Measurements from ENCODE around the gene FCAMR. TPM values are rescaled to one million over a fixed set of nuclear protein-coding genes. Genes with fewer than 3 reads are reported as not detected.
A peak's percentile ranks its signal among the peaks of the same experiment; 100 is the strongest.

Gene FCAMR
- total RNA-seq, 1 experiment from 2014 or later: not detected

DNA sequence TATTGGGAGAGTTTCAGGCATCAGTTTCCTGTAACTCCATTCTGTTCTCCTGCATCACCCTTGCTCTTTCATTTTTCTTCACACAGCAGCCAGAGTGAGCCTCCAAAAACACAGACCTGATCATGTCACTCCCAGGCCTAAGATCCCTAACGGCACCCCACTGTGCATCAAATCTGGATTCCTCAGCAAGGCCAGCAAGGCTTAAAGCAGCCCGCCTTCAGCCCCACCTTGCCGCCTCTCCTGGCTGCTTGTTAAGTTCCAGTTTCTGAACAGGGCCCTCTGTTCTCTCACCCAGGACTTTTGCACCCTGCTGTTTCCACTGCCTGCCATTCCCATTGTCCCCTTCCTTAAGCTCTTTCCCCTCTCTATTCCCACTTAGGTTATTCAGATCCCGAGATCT is 33.0 kb upstream of the FCAMR start:
- peaks cover 3% of the 10 kb centered on the region; the same call in 1 of the 2 replicates for H3K9me3 Mint-ChIP-seq
- POLR2A ChIA-PET: no interaction called here
- peaks cover 2% of the 10 kb centered on the region; the same call in 1 of the 2 replicates for H3K27me3 Mint-ChIP-seq (ENCODE audit: low read depth)
- ATAC-seq (peak; percentile 9; the same call in 1 of the 2 replicates), DNase-seq (ENCODE audit: low spot score) (peak; percentile 32)
- H3K4me1 Mint-ChIP-seq: peaks cover 18% of the 10 kb centered on the region
- CTCF ChIA-PET: interaction anchor here (1.0 to 1.9 kb wide), 4 partner anchors 11 to 71 kb away, joined by 3 to 6 read pairs (median 4); partner anchors contain the start of gene C1orf116
- H3K36me3 Mint-ChIP-seq: no peaks in the 10 kb centered on the region
- no peak overlapping the region for H3K4me3 Mint-ChIP-seq
- no peak overlapping the region for H3K27ac Mint-ChIP-seq
- TF ChIP-seq TEAD4 (CRISPR knock-in tag; IDR thresholded peaks at IDR 0.05): no peak
- TF ChIP-seq TP53 (CRISPR knock-in tag; IDR thresholded peaks at IDR 0.05): no peak
- TF ChIP-seq ELF4 (CRISPR knock-in tag; IDR thresholded peaks at IDR 0.05; ENCODE audit: low read depth): no peak
- TF ChIP-seq ZNF232 (CRISPR knock-in tag; IDR thresholded peaks at IDR 0.05): no peak
- no peak for TF ChIP-seq ZNF138 (CRISPR knock-in tag; conservative IDR thresholded peaks at IDR 0.05)
- TF ChIP-seq, protein P1, sequence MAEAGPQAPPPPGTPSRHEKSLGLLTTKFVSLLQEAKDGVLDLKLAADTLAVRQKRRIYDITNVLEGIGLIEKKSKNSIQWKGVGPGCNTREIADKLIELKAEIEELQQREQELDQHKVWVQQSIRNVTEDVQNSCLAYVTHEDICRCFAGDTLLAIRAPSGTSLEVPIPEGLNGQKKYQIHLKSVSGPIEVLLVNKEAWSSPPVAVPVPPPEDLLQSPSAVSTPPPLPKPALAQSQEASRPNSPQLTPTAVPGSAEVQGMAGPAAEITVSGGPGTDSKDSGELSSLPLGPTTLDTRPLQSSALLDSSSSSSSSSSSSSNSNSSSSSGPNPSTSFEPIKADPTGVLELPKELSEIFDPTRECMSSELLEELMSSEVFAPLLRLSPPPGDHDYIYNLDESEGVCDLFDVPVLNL (CRISPR knock-in tag; IDR thresholded peaks at IDR 0.05; ENCODE audit: borderline replicate concordance, low read depth): no peak
- TF ChIP-seq CBFB (CRISPR knock-in tag; IDR thresholded peaks at IDR 0.05; ENCODE audit: low read depth): no peak
- TF ChIP-seq RORB (CRISPR knock-in tag; IDR thresholded peaks at IDR 0.05): no peak
- no peak for TF ChIP-seq SOX15 (CRISPR knock-in tag; IDR thresholded peaks at IDR 0.05)
- no peak for TF ChIP-seq PRRX2 (CRISPR knock-in tag; IDR thresholded peaks at IDR 0.05)
- no peak for TF ChIP-seq OVOL2 (CRISPR knock-in tag; IDR thresholded peaks at IDR 0.05; ENCODE audit: borderline replicate concordance)
- no peak for TF ChIP-seq FOXK1 (CRISPR knock-in tag; IDR thresholded peaks at IDR 0.05)

DNA sequence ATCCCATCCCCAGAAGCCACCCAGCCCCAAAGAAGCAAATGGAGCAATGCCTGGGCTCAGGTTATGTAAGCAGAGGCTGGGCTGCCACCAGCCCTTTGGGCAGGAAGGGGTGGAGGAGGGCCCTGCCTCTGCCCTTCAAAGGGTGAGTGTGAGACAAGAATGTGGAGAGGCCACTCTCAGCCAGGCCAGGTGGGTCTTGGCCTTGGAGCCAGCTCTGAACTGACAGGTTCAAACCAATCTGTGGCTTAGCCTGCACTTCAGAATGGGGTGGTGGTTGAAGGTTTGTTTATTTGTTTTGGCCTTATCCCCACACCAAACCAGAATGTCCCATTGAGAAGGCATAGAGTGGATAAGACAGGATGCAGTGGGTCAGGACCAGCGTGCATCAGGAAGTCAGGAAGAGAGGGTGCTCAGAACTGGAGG is 32.5 kb upstream of the FCAMR start:
- Mint-ChIP-seq H3K36me3 (no peaks in the 10 kb centered on the region), H3K4me1 (peaks cover 18% of the 10 kb centered on the region), H3K27me3 (ENCODE audit: low read depth) (peaks cover 2% of the 10 kb centered on the region; the same call in 1 of the 2 replicates), H3K27ac (no peak overlapping the region), H3K4me3 (no peak overlapping the region), H3K9me3 (peaks cover 3% of the 10 kb centered on the region; the same call in 1 of the 2 replicates)
- TF ChIP-seq SMAD4 (CRISPR knock-in tag; IDR thresholded peaks at IDR 0.05): no peak
- TF ChIP-seq, protein P2, sequence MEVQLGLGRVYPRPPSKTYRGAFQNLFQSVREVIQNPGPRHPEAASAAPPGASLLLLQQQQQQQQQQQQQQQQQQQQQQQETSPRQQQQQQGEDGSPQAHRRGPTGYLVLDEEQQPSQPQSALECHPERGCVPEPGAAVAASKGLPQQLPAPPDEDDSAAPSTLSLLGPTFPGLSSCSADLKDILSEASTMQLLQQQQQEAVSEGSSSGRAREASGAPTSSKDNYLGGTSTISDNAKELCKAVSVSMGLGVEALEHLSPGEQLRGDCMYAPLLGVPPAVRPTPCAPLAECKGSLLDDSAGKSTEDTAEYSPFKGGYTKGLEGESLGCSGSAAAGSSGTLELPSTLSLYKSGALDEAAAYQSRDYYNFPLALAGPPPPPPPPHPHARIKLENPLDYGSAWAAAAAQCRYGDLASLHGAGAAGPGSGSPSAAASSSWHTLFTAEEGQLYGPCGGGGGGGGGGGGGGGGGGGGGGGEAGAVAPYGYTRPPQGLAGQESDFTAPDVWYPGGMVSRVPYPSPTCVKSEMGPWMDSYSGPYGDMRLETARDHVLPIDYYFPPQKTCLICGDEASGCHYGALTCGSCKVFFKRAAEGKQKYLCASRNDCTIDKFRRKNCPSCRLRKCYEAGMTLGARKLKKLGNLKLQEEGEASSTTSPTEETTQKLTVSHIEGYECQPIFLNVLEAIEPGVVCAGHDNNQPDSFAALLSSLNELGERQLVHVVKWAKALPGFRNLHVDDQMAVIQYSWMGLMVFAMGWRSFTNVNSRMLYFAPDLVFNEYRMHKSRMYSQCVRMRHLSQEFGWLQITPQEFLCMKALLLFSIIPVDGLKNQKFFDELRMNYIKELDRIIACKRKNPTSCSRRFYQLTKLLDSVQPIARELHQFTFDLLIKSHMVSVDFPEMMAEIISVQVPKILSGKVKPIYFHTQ (CRISPR knock-in tag; IDR thresholded peaks at IDR 0.05): no peak
- TF ChIP-seq, protein P3, sequence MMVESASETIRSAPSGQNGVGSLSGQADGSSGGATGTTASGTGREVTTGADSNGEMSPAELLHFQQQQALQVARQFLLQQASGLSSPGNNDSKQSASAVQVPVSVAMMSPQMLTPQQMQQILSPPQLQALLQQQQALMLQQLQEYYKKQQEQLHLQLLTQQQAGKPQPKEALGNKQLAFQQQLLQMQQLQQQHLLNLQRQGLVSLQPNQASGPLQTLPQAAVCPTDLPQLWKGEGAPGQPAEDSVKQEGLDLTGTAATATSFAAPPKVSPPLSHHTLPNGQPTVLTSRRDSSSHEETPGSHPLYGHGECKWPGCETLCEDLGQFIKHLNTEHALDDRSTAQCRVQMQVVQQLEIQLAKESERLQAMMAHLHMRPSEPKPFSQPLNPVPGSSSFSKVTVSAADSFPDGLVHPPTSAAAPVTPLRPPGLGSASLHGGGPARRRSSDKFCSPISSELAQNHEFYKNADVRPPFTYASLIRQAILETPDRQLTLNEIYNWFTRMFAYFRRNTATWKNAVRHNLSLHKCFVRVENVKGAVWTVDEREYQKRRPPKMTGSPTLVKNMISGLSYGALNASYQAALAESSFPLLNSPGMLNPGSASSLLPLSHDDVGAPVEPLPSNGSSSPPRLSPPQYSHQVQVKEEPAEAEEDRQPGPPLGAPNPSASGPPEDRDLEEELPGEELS (CRISPR knock-in tag; IDR thresholded peaks at IDR 0.05): no peak
- TF ChIP-seq, protein P4, sequence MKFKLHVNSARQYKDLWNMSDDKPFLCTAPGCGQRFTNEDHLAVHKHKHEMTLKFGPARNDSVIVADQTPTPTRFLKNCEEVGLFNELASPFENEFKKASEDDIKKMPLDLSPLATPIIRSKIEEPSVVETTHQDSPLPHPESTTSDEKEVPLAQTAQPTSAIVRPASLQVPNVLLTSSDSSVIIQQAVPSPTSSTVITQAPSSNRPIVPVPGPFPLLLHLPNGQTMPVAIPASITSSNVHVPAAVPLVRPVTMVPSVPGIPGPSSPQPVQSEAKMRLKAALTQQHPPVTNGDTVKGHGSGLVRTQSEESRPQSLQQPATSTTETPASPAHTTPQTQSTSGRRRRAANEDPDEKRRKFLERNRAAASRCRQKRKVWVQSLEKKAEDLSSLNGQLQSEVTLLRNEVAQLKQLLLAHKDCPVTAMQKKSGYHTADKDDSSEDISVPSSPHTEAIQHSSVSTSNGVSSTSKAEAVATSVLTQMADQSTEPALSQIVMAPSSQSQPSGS (CRISPR knock-in tag; IDR thresholded peaks at IDR 0.05; ENCODE audit: borderline replicate concordance, low read depth): no peak
- DNase-seq (ENCODE audit: low spot score): no peak
- ChIA-PET CTCF (interaction anchor here (1.0 to 1.9 kb wide), 3 partner anchors 10 to 30 kb away, joined by 3 to 6 read pairs (median 3); partner anchors contain the start of gene C1orf116), POLR2A (no interaction called here)
- ATAC-seq: 0 out of 2 replicates have a peak, but pooled peaks have one; percentile 13

All from WTC11 (cell line).